Measurements from ENCODE around the gene ALK. TPM values are rescaled to one million over a fixed set of nuclear protein-coding genes. Genes with fewer than 3 reads are reported as not detected.

ALK gene
- total RNA-seq, 4 donors from 2014 or later = 0.66 TPM; not detected in 3

- 92 to 96% methylated on average over 5 to 6 of the region's 6 CpGs for WGBS, 2 donors
- no peak for DNase-seq (ENCODE audit: low spot score in 2 of 2)
- no peak overlapping the region for H3K4me3 ChIP-seq (ENCODE audit: low read depth, poor library complexity, severe bottlenecking)
- no peak for TF ChIP-seq POLR2A (IDR thresholded peaks at IDR 0.05)
- no peak for TF ChIP-seq CTCF (IDR thresholded peaks at IDR 0.05)
- intact Hi-C loops (cut with DNase I; ENCODE audit: low total_unique reads) = no loop called here
Observed at GRCh38 chr2:29236074-29236473, 685.3 kb downstream of the ALK start.

GRCh38 chr2:29235411-29235810, 686.0 kb downstream of the ALK start:
- no peak for DNase-seq (ENCODE audit: low spot score in 2 of 2)
- no peak overlapping the region for H3K4me3 ChIP-seq (ENCODE audit: low read depth, poor library complexity, severe bottlenecking)
- intact Hi-C loops (cut with DNase I; ENCODE audit: low total_unique reads) = no loop called here
- 79 to 82% methylated on average over 3 of the region's 3 CpGs for WGBS, 2 donors
- no peak for TF ChIP-seq POLR2A (IDR thresholded peaks at IDR 0.05)
- no peak for TF ChIP-seq CTCF (IDR thresholded peaks at IDR 0.05)

- WGBS, 2 donors = 41 to 56% methylated on average over 6 of the region's 6 CpGs
- no peak for TF ChIP-seq POLR2A (IDR thresholded peaks at IDR 0.05)
- TF ChIP-seq CTCF (IDR thresholded peaks at IDR 0.05) = no peak
- intact Hi-C loops (cut with DNase I; ENCODE audit: low total_unique reads) = no loop called here
- peak in 1 of 2 donors; percentile 42 for DNase-seq (ENCODE audit: low spot score in 2 of 2)
- H3K4me3 ChIP-seq (ENCODE audit: low read depth, poor library complexity, severe bottlenecking) = no peak overlapping the region
Observed at GRCh38 chr2:29233428-29233827, 688.0 kb downstream of the ALK start.

- no peak overlapping the region for H3K4me3 ChIP-seq (ENCODE audit: low read depth, poor library complexity, severe bottlenecking)
- 86 to 88% methylated on average over 10 to 12 of the region's 14 CpGs for WGBS, 2 donors
- intact Hi-C loops (cut with DNase I; ENCODE audit: low total_unique reads) = no loop called here
- TF ChIP-seq CTCF (IDR thresholded peaks at IDR 0.05) (no peak), POLR2A (IDR thresholded peaks at IDR 0.05) (no peak)
- no peak for DNase-seq (ENCODE audit: low spot score in 2 of 2)
Observed at GRCh38 chr2:29232041-29232440, 689.3 kb downstream of the ALK start.

GRCh38 chr2:29229640-29230039, 691.7 kb downstream of the ALK start:
- 83 to 84% methylated on average over 9 of the region's 9 CpGs for WGBS, 2 donors
- no peak overlapping the region for H3K4me3 ChIP-seq (ENCODE audit: low read depth, poor library complexity, severe bottlenecking)
- DNase-seq (ENCODE audit: low spot score in 2 of 2) = no peak
- intact Hi-C loops (cut with DNase I; ENCODE audit: low total_unique reads) = no loop called here
- TF ChIP-seq CTCF (IDR thresholded peaks at IDR 0.05) (no peak), POLR2A (IDR thresholded peaks at IDR 0.05) (no peak)

- intact Hi-C loops (cut with DNase I; ENCODE audit: low total_unique reads) = no loop called here
- H3K4me3 ChIP-seq (ENCODE audit: low read depth, poor library complexity, severe bottlenecking) = no peak overlapping the region
- 63 to 64% methylated on average over 9 of the region's 9 CpGs for WGBS, 2 donors
- DNase-seq (ENCODE audit: low spot score in 2 of 2) = no peak
- TF ChIP-seq CTCF (IDR thresholded peaks at IDR 0.05) (no peak), POLR2A (IDR thresholded peaks at IDR 0.05) (no peak)
Observed at GRCh38 chr2:29228947-29229346, 692.4 kb downstream of the ALK start.
